HG03460 (cell line): ENCODE results near the gene TEX55.
"Not testable (repeated sequence)": the region's sequence is repeated elsewhere in the genome, so short reads cannot be mapped to it uniquely, and the experiment has no call there.

Experiments
- ATAC-seq: cut with Tn5 transposase; IDR thresholded peaks from one replicate; pipeline ENCODE4 v1.9.1; 2021; ENCODE audit not compliant: unreplicated experiment

The TEX55 gene

DNA sequence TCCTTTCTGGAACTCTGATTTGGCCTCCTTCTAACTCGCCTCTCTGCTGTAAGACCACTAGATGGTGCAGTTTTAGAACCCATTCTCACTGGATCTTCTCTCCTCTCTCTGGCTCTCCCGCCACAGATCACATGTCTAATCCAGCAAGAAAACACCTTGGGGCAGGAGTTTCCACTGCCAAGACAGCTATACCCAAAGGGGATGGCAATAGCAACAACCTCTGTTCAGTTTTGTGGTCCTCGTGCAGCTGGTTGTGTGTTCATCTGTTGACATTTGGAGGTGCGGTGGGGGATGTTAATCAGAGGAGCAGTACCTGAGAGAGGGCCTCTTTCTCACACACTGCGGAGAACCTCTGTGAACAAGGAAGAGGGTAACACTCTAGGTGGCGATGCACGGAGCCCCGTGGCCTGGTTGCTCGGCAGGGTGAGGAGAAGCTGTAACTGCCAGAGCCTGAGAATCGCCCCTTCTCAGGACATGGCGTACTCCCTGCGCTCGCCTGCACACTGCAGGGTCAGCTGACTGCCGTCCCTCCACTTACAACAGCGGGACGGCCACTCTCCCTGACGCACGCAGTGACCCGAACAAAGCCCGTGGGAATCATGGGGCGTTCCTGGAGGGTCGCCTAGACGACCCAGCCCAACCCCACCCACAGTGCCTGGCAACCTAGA lies at the start of gene TEX55:
Gene TEX55, plus strand, starts transcription at position 666 of the 668 bp plus-strand sequence. CDS start 25 bp downstream, outside the sequence.
- ATAC-seq: peak; percentile 62

DNA sequence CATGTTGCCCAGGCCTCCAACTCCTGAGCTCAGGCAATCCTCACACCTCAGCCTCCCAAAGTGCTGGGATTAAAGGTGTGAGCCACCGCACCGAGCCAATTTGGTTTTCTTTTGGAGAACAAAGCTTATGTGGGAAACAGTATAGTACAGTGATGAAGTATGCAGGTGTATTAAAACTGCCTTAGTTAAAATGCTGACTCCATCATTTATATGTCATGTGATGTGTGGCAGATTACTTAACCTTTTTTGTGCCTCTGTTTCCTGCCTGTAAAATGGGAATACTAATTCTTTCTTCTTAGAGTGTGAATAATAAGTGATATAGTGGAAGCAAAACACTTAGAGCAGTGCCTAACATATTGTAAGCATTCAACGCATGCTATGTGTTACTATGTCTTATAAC lies 48.0 kb upstream of the TEX55 start:
- no peak for ATAC-seq

DNA sequence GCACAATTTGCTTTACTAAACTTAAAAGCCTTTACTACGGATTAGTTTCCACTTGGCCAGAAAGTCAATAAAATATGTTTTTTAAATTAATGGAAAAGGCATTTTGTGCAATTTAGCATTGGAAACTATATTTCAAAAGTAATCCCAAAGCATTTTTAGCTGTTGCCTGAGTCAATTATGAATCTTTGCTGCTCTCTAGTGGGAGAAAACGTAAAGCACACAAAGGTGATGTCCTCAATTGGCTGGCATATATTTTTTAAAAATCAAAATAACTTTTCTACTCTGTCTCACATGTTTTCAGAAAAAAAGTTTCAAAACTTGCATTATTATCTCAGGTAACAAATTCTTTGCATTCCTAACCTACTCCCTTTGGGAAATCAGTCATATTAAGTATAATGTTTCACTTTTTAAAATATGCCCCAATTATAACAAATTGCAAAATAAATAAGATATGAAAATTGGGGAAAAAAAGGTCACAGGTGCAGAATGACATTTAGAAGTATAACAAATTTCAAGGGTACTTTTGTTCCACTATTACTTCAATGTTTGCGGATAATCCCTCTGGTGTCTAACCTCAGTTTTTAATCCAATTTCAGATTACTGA lies 47.2 kb upstream of the TEX55 start:
- no peak for ATAC-seq

DNA sequence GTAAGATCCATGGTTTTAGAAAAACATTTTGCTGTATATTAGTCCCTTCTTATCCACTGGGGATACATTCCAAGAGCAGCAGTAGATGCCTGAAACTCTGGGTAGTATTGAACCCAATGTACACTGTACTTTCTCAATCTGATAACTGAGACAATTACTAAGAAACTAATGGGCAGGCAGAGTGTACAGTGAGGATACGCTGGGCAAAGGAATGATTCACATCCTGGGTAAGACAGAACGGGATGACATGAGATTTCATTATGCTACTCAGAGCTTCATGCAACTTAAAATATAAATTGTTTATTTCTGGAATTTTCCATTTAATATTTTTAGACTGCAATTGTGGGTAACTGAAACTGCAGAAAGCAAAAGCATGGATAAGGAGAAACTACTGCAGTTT lies 46.2 kb upstream of the TEX55 start:
- ATAC-seq: no peak

DNA sequence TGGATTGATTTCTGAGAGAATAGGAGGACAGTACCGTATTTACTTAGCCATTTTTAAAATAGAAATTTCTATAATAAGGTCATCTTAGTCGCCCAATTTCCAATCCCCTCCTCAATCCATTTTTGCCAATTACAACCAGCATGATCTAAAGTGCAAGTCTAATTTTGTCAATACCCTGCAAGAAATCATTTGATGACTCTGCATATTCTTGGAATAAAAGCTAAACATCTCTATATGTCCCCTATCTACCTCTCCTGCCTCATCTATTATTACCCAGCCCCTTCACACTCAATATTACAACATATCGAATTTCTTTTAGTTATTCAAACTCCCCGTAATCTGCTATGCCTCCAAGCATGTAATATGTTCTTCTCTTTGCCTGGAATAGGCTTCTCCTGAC lies 41.9 kb upstream of the TEX55 start:
- no peak for ATAC-seq

DNA sequence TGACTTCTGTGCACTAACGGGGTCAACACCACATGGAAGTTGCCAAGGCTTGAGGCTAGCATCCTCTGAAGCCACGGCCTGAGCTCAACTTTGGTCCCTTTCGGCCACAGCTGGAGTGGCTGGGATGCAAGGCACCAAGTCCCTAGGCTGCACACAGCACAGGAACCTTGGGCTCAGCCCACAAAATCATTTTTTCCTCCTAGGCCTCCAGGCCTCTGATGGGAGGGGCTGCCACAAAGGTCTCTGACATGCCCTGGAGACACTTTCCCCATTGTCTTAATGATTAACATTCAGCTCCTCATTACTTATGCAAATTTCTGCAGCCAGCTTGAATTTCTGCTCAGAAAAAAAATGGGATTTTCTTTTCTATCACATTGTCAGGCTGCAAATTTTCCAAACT lies 27.6 kb upstream of the TEX55 start:
- ATAC-seq: not testable (repeated sequence)

DNA sequence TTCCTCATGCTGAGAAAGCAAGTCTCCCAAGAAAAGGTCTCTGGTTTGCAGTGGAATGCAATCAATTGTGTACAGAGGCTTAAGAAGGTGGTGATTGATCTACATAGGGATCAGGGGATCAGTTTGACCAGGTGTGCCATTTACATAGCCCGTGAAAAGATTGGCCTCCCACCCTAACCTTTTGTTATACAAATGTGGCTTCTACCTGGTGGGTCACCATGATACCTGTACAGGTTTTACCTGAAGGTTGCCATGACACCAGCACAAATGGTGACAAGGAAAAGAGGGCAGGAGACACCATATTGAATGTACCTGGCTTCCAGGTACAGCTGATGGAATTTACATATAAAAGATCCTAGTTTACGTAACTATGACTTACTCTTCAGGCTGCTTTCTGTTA lies 25.5 kb upstream of the TEX55 start:
- ATAC-seq: no peak

DNA sequence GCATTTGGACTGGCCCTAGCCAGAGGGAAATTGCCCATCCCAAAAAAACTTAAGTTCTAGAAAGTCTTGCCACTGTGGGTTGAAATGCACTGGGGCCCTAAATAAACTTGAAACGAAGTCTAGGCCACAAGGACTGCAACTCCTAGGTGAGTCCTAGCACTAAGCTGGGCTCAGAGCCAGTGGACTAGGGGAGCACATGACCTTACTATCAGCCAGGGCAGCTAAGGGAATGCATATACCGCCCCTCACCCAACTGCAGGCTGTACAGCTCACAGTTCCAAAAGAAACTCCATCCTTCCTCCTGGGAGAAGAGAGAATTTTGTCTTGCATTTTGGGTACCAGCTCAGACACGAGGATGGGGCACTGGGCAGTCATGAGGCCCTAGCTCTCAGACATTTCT lies 23.6 kb upstream of the TEX55 start:
- no peak for ATAC-seq

DNA sequence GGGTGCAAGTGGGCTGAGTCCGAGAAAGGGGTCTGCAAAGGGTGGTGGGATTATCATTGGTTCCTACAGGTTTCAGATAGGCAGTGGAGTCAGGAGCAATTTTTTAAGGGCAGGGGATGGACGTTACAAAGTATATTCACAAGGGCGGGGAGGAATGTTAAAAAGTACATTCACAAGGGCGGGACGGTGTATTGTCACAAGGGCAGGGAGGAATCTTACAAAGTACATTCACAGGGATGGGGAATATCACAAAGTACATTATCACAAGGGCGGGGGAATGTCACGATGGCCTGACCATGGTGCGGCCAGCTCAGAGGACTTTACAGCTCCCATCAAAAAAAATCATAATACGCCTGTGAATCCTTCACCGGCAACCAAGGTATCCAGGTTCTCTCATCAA lies 20.6 kb upstream of the TEX55 start:
- ATAC-seq: no peak

DNA sequence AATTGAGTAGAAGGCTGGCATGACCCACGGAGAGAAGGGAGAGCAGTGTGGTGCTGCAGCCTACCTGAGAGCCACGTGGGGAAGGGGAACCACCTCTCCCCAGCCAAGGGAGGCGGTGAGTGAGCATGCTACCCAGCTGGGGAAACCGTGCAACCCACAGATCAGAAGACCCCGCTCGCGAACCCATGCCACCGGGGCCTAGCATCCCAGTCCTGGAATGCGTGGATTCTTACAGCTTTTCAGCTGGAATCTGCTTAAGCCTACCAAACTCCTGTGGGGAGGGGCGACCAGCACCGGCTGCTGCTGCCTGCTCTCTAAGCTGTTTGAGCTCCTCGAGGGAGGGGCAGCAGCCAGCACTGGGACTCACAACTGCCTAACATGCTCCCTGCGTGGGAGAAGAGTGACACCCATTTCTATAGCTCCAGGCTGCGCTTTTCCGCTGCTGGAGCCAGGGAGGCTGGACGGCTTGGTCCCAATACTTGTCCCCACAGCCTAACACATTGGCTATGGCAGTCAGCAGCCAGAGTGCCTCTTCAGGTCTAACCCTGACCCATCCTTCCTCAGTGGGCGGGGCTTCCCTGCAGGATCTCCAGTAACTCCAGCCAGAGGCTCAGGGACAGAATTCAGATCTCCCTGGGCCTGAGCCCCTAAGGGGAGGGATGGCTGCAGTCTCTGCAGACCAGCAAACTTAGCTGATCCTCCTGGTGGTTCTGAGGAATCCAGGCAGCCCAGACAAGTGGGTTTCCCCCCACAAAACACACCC lies 20.0 kb upstream of the TEX55 start:
- ATAC-seq: no peak

DNA sequence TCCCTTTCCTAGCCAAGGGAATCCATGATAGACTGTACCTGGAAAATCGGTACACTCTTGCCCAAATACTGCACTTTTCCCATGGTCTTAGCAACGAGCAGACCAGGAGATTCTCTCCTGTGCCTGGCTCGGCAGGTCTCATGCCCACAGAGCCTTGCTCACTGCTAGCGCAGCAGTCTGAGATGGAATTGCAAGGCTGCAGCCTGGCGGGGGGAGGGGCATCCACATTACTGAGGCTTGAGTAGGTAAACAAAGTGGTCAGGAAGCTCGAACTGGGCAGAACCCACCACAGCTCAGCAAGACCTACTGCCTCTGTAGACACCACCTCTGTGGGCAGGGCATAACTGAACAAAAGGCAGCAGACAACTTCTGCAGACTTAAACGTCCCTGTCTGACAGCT lies 15.7 kb upstream of the TEX55 start:
- ATAC-seq: not testable (repeated sequence)

DNA sequence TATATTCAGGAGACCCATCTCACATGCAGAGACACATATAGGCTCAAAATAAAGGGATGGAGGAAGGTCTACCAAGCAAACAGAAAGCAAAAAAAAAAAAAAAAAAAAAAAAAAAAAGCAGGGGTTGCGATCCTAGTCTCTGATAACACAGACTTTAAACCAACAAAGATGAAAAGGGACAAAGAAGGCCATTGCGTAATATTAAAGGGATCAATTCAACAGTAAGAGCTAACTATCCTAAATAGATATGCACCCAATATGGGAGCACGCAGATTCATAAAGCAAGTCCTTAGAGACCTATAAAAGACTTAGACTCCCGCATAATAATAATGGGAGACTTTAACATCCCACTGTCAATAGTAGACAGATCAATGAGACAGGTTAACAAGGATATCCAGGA lies 13.7 kb upstream of the TEX55 start:
- not testable (repeated sequence) for ATAC-seq

DNA sequence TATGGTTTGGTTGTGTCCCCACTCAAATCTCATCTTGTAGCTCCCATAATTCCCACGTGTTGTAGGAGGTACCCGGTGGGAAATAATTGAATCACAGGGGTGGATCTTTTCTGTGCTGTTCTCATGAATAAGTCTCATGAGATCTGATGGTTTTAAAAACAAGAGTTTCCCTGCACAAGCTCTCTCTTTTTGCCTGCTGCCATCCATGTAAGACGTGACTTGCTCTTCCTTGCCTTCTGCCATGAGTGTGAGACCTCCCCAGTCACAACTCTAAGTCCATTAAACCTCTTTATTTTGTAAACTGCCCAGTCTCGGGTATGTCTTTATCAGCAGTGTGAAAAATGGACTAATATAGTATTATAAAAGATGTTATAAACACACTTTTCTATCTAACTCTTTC lies 6.6 kb upstream of the TEX55 start:
- not testable (repeated sequence) for ATAC-seq

DNA sequence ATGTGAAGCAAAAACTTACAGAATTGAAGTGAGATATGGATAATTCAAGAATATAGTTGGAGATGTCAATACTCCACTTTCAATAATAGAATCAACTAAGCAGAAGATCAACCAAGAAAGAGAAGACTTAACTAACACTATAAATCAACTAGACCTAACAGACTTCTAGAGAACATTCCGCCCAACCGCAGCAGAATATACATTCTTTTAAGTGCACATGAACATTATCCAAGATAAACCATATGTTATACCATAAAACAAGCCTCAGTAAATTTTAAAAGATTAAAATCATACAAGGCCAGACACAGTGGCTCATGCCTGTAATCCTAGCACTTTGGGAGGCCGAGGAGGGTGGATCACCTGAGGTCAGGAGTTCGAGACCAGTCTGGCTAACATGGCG lies 5.5 kb upstream of the TEX55 start:
- ATAC-seq: no peak

DNA sequence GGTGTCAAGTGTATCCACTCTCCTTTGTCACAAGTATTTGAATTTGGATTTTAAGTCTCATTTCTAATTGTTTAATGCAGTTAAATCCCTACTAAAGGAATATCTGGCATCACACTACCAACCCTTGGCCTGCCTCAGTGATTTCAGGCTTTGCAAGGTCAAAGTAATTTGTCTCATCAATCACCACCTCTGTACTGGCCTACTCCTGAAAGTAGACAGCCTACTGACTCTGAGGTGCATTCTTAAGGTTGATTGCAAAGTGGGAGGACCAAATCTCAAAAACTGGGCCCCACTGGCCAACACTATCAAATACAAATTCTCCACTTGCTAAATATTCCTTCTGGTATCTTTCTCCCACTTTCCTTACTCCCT lies 851 bp upstream of the TEX55 start:
- peak; percentile 20 for ATAC-seq

DNA sequence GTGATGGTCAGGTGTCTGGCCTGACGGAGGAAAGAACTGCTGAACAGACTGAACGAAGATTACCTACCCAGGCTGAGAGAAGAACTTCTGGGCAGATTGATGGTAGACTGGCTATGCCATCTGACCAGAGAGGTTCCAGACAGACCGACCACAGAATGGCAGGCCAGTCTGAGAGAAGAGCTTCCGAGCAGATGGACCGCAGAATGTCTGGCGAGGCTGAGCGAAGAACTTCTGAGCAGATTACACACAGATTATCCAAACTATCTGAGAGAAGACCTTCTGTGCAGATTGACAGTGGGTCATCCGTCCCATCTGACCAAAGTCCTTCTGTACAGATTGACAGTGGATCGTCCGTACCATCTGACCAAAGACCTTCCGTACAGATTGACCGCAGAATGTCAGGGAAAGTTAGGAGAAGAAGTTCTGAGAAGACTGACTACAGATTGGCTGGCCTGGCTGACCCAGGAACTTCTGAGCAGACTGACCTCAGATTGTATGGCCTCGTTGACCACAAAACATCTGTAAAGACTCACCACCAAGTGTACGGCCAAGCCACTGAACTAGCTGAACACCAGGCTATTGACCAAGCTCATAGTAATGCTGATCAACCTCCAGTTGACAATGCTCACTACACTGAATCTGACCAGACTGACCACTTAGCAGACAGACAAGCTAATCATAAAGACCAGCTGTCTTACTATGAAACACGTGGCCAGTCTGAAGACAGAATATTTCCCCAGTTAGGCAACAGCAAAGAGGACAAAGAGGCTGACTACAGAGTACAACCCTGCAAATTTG lies 812 bp downstream of the TEX55 start:
- ATAC-seq: no peak

DNA sequence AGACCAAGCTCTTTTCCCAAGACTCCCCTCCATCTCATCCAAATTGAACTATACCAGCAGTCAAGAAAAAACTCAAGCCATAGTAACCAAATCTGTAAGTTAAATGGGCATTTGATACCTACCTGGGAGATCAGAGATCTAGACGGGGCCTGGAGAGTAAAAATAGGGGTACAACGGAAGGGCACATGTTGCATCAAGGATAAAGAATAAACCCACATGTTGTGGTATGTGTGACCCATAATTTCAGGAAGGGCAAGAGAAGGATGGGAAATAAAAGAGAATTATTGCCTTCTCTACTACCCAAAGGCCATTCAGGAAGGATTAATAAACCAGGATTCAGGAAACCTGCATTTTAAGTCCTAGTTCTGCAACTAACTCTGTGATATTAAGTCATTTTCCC lies 1.5 kb downstream of the TEX55 start:
- no peak for ATAC-seq

DNA sequence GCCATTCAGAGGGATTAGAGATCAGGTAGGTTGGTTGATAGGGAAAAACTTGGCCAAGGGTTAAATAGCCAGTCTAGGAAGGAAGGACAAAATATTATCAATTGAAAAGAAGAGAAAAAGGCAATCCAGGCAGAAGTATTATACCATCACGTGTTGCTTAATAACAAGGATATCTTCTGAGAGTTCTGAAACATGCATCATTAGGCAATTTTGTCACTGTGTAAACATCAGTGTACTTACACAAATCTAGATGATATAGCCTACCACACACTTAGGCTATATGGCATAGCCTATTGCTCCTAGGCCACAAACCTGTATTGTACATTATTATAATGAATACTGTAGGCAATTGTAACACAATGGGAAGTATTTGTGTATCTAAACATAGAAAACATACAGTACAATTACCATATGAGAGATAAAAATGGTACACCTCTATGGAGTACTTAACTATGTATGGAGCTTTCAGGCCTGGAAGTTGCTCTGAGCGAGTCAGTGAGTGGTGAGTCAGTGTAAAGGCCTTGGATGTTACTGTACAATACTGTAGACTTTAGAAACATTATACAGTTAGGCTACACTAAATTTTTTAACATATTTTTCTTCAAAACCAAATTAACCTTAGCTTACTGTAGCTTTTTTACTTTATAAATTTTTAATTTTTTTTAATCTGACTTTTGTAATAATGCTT lies 2.7 kb downstream of the TEX55 start:
- ATAC-seq: no peak

DNA sequence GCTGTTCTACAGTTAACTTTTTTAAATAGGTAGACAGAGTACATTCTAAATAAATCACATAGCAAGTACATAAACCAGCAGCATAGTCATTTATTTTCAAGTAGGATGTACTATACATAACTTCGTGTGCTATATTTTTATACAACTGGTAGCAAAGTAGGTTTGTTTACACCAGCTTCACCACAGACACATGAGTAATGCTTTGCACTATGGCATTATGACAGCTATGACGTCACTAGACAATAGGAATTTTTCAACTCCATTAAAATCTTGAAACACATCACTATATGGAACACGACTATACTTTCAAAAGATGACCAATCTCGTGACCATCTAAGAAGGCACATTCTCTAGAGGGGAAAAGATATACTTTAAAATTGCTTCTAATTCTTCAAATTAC lies 3.5 kb downstream of the TEX55 start:
- no peak for ATAC-seq

DNA sequence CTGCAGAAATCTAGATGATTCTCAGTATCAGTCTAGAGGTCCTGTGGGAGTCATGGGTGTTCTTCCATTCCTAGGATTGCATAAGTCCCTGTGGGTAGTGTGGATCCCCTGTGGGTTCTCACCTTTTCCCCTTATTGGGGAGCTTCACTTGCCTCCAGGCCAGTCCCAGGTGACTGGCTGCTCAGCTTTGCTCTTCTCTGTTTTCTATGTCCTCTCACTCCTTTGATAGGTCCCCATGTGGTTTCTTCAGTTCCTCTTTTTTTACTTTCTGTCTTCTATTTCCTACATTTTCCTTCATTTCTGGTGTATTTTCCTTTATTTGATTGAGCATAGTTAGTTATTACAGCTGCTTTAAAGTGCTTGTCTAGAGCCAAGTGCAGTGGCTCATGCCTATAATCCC lies 10.9 kb downstream of the TEX55 start:
- no peak for ATAC-seq

DNA sequence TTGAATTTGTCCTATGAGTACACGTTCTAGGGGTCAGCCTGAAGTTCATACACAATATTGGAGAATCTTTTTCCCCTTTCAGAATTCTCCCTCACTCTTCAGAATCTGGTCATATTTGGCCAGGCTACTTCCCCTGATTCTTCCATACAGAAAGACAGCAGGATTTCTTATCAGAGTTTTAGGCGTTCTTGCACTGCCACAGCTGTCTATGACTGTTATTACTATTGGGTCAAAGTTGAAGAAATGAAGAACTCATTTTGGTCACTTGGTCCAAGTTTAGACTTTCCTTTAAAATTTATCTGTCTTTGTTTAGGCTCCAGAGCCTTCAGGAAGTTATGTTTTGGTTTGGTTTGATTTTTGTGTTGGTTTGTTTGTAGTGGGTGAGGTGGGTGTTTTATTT lies 12.0 kb downstream of the TEX55 start:
- no peak for ATAC-seq
